A549 (cell line): ENCODE measurements around the gene OR10G3. TPM values are rescaled to one million over a fixed set of nuclear protein-coding genes. Genes with fewer than 3 reads are reported as not detected.

Source experiments
- ATAC-seq, 2 experiments: fragments of 200-7000 bp in 1 of 2; fragments of >200 bp in 1 of 2; cut with Nextera tagmentation in 1 of 2; cut with Tn5 transposase in 1 of 2; 3 replicates each; pipeline versions ENCODE4 v1.8.0 to v1.9.1; 2018 to 2020; ENCODE audit warnings: mild to moderate bottlenecking in 1 of 2, moderate library complexity in 1 of 2
- CTCF ChIA-PET: fragments of 300-600 bp; sonication (Branson Sonifier 250); formaldehyde crosslinking; extraction: SDS; loops from one replicate; lab custom pipeline; 2021; ENCODE audit warnings: antibody characterized with exemption, inconsistent platforms; lab: Yijun Ruan, JAX
- POLR2A ChIA-PET: fragments of 350-600 bp; formaldehyde crosslinking; extraction: SDS; loops from one replicate; lab custom pipeline; 2021; ENCODE audit warnings: antibody characterized with exemption, inconsistent platforms; lab: Yijun Ruan, JAX
- DNase-seq, 2 experiments: peaks; one replicate each; pipeline versions ENCODE4 v3.0.0 to v3.0.0-alpha.2; 2011 to 2016; ENCODE audit warnings: low read depth in 1 of 2, low spot score in 1 of 2
- FAIRE-seq: peaks from 2 replicates; lab custom pipeline; 2011; peaks lifted over from hg19 to GRCh38; lab: Jason Lieb, UNC
- H3K27ac ChIP-seq, 2 experiments: fragments of >200 bp; sonication (Bioruptor Twin); formaldehyde crosslinking; 3 replicates each; pipeline ENCODE4 v1.5.1; 2016 to 2017
- H3K4me1 ChIP-seq: fragments of >200 bp; sonication (Bioruptor Twin); formaldehyde crosslinking; 3 replicates; pipeline ENCODE4 v1.6.1; 2016
- H3K4me2 ChIP-seq: fragments of >200 bp; sonication (Bioruptor Twin); formaldehyde crosslinking; 3 replicates; pipeline ENCODE4 v1.6.1; 2016
- H3K4me3 ChIP-seq: fragments of >200 bp; sonication (Bioruptor Twin); formaldehyde crosslinking; 3 replicates; pipeline ENCODE4 v1.5.1; 2016
- H3K9me3 ChIP-seq: fragments of >200 bp; sonication (Bioruptor Twin); formaldehyde crosslinking; 3 replicates; pipeline ENCODE4 v1.6.1; 2016
- BHLHE40 ChIP-seq: IDR thresholded peaks from 2 replicates; pipeline ENCODE4 v1.6.1; 2012; ENCODE audit warnings: low read depth, low read length, inconsistent platforms
- CBX2 ChIP-seq: fragments of 200-600 bp; sonication (generic); IDR thresholded peaks from 2 replicates; pipeline ENCODE4 v1.6.1; 2016; ENCODE audit warnings: low read depth, mild to moderate bottlenecking, borderline replicate concordance
- CHD2 ChIP-seq: fragments of 150-350 bp; IDR thresholded peaks from 2 replicates; pipeline ENCODE4 v1.6.1; 2014; ENCODE audit warnings: low read length; ENCODE audit not compliant: partially characterized antibody
- CHD4 ChIP-seq: fragments of 200-600 bp; sonication (generic); IDR thresholded peaks from 2 replicates; pipeline ENCODE4 v1.6.1; 2016; ENCODE audit warnings: antibody characterized with exemption, mild to moderate bottlenecking, borderline replicate concordance
- EHF ChIP-seq: fragments of 250-450 bp; sonication (Bioruptor Pico); IDR thresholded peaks from 2 replicates; pipeline ENCODE4 v1.5.0; 2020; ENCODE audit warnings: mild to moderate bottlenecking
- EHMT2 ChIP-seq: fragments of 200-600 bp; sonication (generic); IDR thresholded peaks from 2 replicates; pipeline ENCODE4 v1.6.1; 2016; ENCODE audit warnings: antibody characterized with exemption, low read depth, mild to moderate bottlenecking, moderate library complexity
- FOSB ChIP-seq: fragments of 250-450 bp; sonication (Bioruptor Pico); IDR thresholded peaks from 2 replicates; pipeline ENCODE4 v1.5.0; 2020; ENCODE audit warnings: mild to moderate bottlenecking, moderate library complexity
- FOSL2 ChIP-seq, 2 experiments: fragments of 450-650 bp in 1 of 2; fragments of >200 bp in 1 of 2; sonication (Bioruptor Twin) in 1 of 2; formaldehyde crosslinking; IDR thresholded peaks; 2 replicates each; pipeline versions ENCODE4 v1.5.0 to v1.6.1; 2016 to 2020; ENCODE audit warnings: mild to moderate bottlenecking in 1 of 2, moderate library complexity in 1 of 2
- FOXS1 ChIP-seq: fragments of 250-450 bp; sonication (Bioruptor Pico); IDR thresholded peaks from 2 replicates; pipeline ENCODE4 v1.5.0; 2020; ENCODE audit warnings: mild to moderate bottlenecking, moderate library complexity
- GATA3 ChIP-seq: IDR thresholded peaks from 2 replicates; pipeline ENCODE4 v1.6.1; 2012; ENCODE audit warnings: borderline replicate concordance
- HEYL ChIP-seq: fragments of 250-450 bp; sonication (Bioruptor Pico); IDR thresholded peaks from 2 replicates; pipeline ENCODE4 v1.8.0; 2021; ENCODE audit warnings: mild to moderate bottlenecking, moderate library complexity
- HMGXB4 ChIP-seq: fragments of 250-450 bp; sonication (Bioruptor Pico); IDR thresholded peaks from 2 replicates; pipeline ENCODE4 v1.5.0; 2021; ENCODE audit warnings: mild to moderate bottlenecking, moderate library complexity, borderline replicate concordance
- HOXA7 ChIP-seq: fragments of 250-450 bp; sonication (Bioruptor Pico); IDR thresholded peaks from 2 replicates; pipeline ENCODE4 v1.5.0; 2020; ENCODE audit warnings: mild to moderate bottlenecking, moderate library complexity
- HOXB13 ChIP-seq: fragments of 250-450 bp; sonication (Bioruptor Pico); IDR thresholded peaks from 2 replicates; pipeline ENCODE4 v1.5.0; 2020; ENCODE audit warnings: low read depth, mild to moderate bottlenecking, moderate library complexity
- NPAS2 ChIP-seq: fragments of 250-450 bp; sonication (Bioruptor Pico); IDR thresholded peaks from 2 replicates; pipeline ENCODE4 v1.8.0; 2022; ENCODE audit warnings: mild to moderate bottlenecking, moderate library complexity, borderline replicate concordance
- POLR2A ChIP-seq: IDR thresholded peaks from 2 replicates; pipeline ENCODE4 v1.6.1; 2012; ENCODE audit warnings: mild to moderate bottlenecking, low read length
- POLR2AphosphoS2 ChIP-seq: conservative IDR thresholded peaks from 2 replicates; pipeline ENCODE4 v1.6.1; 2012; ENCODE audit warnings: low read length, improper control_type of control experiment, inconsistent platforms
- RAD21 ChIP-seq, 2 experiments: fragments of >200 bp in 1 of 2; sonication (Bioruptor Twin) in 1 of 2; formaldehyde crosslinking in 1 of 2; IDR thresholded peaks in 1 of 2; conservative IDR thresholded peaks in 1 of 2; 2 replicates in 1 of 2; 3 replicates in 1 of 2; pipeline ENCODE4 v1.6.1; 2012 to 2018; ENCODE audit warnings: inconsistent platforms in 1 of 2
- RARB ChIP-seq: fragments of 250-450 bp; sonication (Bioruptor Pico); IDR thresholded peaks from 2 replicates; pipeline ENCODE4 v1.8.0; 2021; ENCODE audit warnings: mild to moderate bottlenecking, moderate library complexity
- RCOR1 ChIP-seq: fragments of 150-350 bp; IDR thresholded peaks from 2 replicates; pipeline ENCODE4 v1.6.1; 2014; ENCODE audit warnings: antibody characterized with exemption, low read length, low read depth
- RNF2 ChIP-seq: fragments of 200-600 bp; sonication (generic); IDR thresholded peaks from 2 replicates; pipeline ENCODE4 v1.6.1; 2016; ENCODE audit warnings: low read depth, mild to moderate bottlenecking, antibody characterized with exemption, moderate library complexity, borderline replicate concordance
- SMC3 ChIP-seq: fragments of >200 bp; sonication (Bioruptor Twin); formaldehyde crosslinking; IDR thresholded peaks from 3 replicates; pipeline ENCODE4 v1.6.1; 2018; ENCODE audit warnings: inconsistent platforms
- ZNF302 ChIP-seq: fragments of 250-450 bp; sonication (Bioruptor Pico); IDR thresholded peaks from 2 replicates; pipeline ENCODE4 v1.9.0; 2021; ENCODE audit warnings: inconsistent platforms, mild to moderate bottlenecking, moderate library complexity
- WGBS: methylation state at CpG from one replicate; pipeline ENCODE4 v1.1.6; 2017; ENCODE audit errors: missing lambda C conversion rate; 5-methylcytosine and 5-hydroxymethylcytosine counted together
- polyA plus RNA-seq, 4 experiments: library from polyadenylated mRNA; depleted of rRNA in 3 of 4; stranded (reverse); fragments of >200 nt; fragmentation: RNase III in 1 of 4; extraction: RNeasy Plus Mini Kit Qiagen cat#74134 plus additional on column Dnase treatment in 1 of 4; gene quantifications; 2 replicates in 3 of 4; 3 replicates in 1 of 4; pipeline ENCODE4 v1.2.3, GENCODE V29; 2011 to 2017
- TF ChIP-seq, protein P1 (sequence below): IDR thresholded peaks from 2 replicates; pipeline ENCODE4 v1.6.1; 2012
- TF ChIP-seq, protein P2 (sequence below): IDR thresholded peaks from 2 replicates; pipeline ENCODE4 v1.6.1; 2012
- TF ChIP-seq, protein P3 (sequence below): fragments of 200-600 bp; sonication (generic); IDR thresholded peaks from 2 replicates; pipeline ENCODE4 v1.6.1; 2016; ENCODE audit warnings: antibody characterized with exemption, mild to moderate bottlenecking, moderate library complexity
- TF ChIP-seq, protein P4 (sequence below): fragments of 250-450 bp; sonication (Bioruptor Pico); IDR thresholded peaks from 2 replicates; pipeline ENCODE4 v1.5.0; 2020; ENCODE audit warnings: low read depth, mild to moderate bottlenecking, moderate library complexity
- TF ChIP-seq, protein P5 (sequence below): fragments of >200 bp; sonication (Bioruptor Twin); formaldehyde crosslinking; IDR thresholded peaks from 3 replicates; pipeline ENCODE4 v1.6.1; 2016

OR10G3 gene
- polyA plus RNA-seq, 2 of the 4 experiments (the other 2 are of a cell fraction) = not detected

GRCh38 chr14:21572604-21573003, 7.3 kb downstream of the OR10G3 start:
- H3K9me3 ChIP-seq = peaks cover 15% of the 10 kb centered on the region; the same call in 2 of the 3 replicates
- CTCF ChIA-PET = interaction anchor here (0.6 to 0.7 kb wide), 2 partner anchors 74 to 216 kb away, joined by 3 to 4 read pairs; no protein-coding TSS in a partner anchor
- TF ChIP-seq, protein P1, sequence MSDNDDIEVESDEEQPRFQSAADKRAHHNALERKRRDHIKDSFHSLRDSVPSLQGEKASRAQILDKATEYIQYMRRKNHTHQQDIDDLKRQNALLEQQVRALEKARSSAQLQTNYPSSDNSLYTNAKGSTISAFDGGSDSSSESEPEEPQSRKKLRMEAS = no peak
- TF ChIP-seq CHD4 (no peak), CHD2 (no peak), RCOR1 (no peak), RAD21 (conservative IDR thresholded peaks at IDR 0.05 in 1 of 2, IDR thresholded peaks at IDR 0.05 in 1 of 2) (no peak), POLR2AphosphoS2 (no peak), RARB (CRISPR knock-in tag) (no peak), FOSB (CRISPR knock-in tag) (no peak), ZNF302 (no peak), FOSL2 (IDR thresholded peaks at IDR 0.05) (no peak), FOSL2 (CRISPR knock-in tag; IDR thresholded peaks at IDR 0.05) (no peak), FOXS1 (no peak), CBX2 (no peak), EHMT2 (no peak), HEYL (no peak), POLR2A (no peak), HOXA7 (no peak)
- TF ChIP-seq, protein P2, sequence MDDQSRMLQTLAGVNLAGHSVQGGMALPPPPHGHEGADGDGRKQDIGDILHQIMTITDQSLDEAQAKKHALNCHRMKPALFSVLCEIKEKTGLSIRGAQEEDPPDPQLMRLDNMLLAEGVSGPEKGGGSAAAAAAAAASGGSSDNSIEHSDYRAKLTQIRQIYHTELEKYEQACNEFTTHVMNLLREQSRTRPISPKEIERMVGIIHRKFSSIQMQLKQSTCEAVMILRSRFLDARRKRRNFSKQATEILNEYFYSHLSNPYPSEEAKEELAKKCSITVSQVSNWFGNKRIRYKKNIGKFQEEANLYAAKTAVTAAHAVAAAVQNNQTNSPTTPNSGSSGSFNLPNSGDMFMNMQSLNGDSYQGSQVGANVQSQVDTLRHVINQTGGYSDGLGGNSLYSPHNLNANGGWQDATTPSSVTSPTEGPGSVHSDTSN = no peak
- TF ChIP-seq, protein P3, sequence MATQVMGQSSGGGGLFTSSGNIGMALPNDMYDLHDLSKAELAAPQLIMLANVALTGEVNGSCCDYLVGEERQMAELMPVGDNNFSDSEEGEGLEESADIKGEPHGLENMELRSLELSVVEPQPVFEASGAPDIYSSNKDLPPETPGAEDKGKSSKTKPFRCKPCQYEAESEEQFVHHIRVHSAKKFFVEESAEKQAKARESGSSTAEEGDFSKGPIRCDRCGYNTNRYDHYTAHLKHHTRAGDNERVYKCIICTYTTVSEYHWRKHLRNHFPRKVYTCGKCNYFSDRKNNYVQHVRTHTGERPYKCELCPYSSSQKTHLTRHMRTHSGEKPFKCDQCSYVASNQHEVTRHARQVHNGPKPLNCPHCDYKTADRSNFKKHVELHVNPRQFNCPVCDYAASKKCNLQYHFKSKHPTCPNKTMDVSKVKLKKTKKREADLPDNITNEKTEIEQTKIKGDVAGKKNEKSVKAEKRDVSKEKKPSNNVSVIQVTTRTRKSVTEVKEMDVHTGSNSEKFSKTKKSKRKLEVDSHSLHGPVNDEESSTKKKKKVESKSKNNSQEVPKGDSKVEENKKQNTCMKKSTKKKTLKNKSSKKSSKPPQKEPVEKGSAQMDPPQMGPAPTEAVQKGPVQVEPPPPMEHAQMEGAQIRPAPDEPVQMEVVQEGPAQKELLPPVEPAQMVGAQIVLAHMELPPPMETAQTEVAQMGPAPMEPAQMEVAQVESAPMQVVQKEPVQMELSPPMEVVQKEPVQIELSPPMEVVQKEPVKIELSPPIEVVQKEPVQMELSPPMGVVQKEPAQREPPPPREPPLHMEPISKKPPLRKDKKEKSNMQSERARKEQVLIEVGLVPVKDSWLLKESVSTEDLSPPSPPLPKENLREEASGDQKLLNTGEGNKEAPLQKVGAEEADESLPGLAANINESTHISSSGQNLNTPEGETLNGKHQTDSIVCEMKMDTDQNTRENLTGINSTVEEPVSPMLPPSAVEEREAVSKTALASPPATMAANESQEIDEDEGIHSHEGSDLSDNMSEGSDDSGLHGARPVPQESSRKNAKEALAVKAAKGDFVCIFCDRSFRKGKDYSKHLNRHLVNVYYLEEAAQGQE = no peak
- TF ChIP-seq, protein P4, sequence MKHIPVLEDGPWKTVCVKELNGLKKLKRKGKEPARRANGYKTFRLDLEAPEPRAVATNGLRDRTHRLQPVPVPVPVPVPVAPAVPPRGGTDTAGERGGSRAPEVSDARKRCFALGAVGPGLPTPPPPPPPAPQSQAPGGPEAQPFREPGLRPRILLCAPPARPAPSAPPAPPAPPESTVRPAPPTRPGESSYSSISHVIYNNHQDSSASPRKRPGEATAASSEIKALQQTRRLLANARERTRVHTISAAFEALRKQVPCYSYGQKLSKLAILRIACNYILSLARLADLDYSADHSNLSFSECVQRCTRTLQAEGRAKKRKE (CRISPR knock-in tag) = no peak
- TF ChIP-seq, all 56 proteins: peak for 0
- ATAC-seq (no peak), FAIRE-seq (no peak), DNase-seq (no peak)
- POLR2A ChIA-PET = interaction anchor here (0.7 kb wide), 1 partner anchor 22 kb away, joined by 3 read pairs; no protein-coding TSS in a partner anchor
- Histone ChIP-seq H3K4me1 (no peaks in the 10 kb centered on the region), H3K27ac (no peak overlapping the region), H3K4me3 (no peak overlapping the region), H3K4me2 (no peak overlapping the region)

DNA sequence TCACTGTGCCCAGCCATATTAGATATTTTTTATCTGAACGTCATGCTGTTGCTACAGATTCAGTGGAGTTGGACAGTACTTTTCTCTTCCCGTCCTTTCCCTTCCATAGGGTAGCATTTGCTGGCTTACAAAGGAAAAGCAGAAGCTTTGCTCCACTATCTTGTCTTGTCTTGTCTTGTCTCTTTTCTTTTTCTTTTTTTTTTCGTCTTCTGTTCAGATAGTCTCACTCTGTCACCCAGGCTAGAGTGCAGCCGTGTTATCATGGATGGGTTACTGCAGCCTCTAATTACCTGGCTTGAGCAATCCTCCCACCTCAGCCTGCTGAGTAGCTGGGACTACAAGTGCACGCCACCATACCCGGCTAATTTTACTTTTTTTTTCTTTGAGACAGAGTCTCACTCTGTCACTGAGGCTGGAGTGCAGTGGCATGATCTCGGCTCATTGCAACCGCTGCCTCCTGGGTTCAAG, 21.1 kb downstream of the OR10G3 start:
- H3K4me3 ChIP-seq = no peak overlapping the region
- no peak overlapping the region for H3K27ac ChIP-seq
- CTCF ChIA-PET = interaction anchor here (0.7 to 8.2 kb wide), 13 partner anchors 11 to 493 kb away, joined by 3 to 84 read pairs (median 3); partner anchors contain the start of genes CHD8 and TOX4
- 80% methylated on average over 8 of the region's 8 CpGs for WGBS
- POLR2A ChIA-PET = no interaction called here
- no peak for FAIRE-seq
- no peak overlapping the region; the same call in 2 of the 3 replicates for H3K4me2 ChIP-seq
- no peaks in the 10 kb centered on the region for H3K9me3 ChIP-seq
- no peak for DNase-seq
- no peak for ATAC-seq
- H3K4me1 ChIP-seq = peaks cover 11% of the 10 kb centered on the region; the same call in 2 of the 3 replicates
- TF ChIP-seq SMC3 (no peak), GATA3 (no peak), CHD2 (no peak), RNF2 (no peak), HOXB13 (CRISPR knock-in tag) (no peak), ZNF302 (no peak), EHF (no peak), POLR2A (no peak), HMGXB4 (no peak), HEYL (no peak), BHLHE40 (no peak), NPAS2 (no peak)
- TF ChIP-seq, protein P5, sequence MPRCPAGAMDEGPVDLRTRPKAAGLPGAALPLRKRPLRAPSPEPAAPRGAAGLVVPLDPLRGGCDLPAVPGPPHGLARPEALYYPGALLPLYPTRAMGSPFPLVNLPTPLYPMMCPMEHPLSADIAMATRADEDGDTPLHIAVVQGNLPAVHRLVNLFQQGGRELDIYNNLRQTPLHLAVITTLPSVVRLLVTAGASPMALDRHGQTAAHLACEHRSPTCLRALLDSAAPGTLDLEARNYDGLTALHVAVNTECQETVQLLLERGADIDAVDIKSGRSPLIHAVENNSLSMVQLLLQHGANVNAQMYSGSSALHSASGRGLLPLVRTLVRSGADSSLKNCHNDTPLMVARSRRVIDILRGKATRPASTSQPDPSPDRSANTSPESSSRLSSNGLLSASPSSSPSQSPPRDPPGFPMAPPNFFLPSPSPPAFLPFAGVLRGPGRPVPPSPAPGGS = no peak
- TF ChIP-seq, protein P4 (CRISPR knock-in tag) = no peak
